Testis (tissue), 2 donors: ENCODE measurements around the gene HNMT.

Experiments used
- CTCF ChIP-seq, 3 experiments: fragments of 450-650 bp in 2 of 3; fragments of 200-600 bp in 1 of 3; sonication (generic) in 1 of 3; IDR thresholded peaks; one replicate each; pipeline ENCODE4 v1.5.1; 2016 to 2019; ENCODE audit warnings: antibody characterized with exemption in 3 of 3, mild to moderate bottlenecking in 2 of 3, moderate library complexity in 1 of 3
- POLR2A ChIP-seq: fragments of 450-650 bp; IDR thresholded peaks from one replicate; pipeline ENCODE4 v1.6.1; 2017; ENCODE audit warnings: antibody characterized with exemption, mild to moderate bottlenecking, moderate library complexity

GRCh38 chr2:137959166-137959565 is 5.1 kb upstream of the HNMT start:
- TF ChIP-seq POLR2A (no peak), CTCF (IDR thresholded peaks at IDR 0.05) (no peak)
